Neural progenitor cell (in vitro differentiated cells): ENCODE data around the gene MPRIP.

Source experiments
- CTCF ChIP-seq: fragments of 200-600 bp; sonication (generic); IDR thresholded peaks from 2 replicates; pipeline ENCODE4 v1.5.1; 2017; ENCODE audit warnings: antibody characterized with exemption, mild to moderate bottlenecking
- EZH2 ChIP-seq: fragments of 200-600 bp; sonication (generic); IDR thresholded peaks from 2 replicates; pipeline ENCODE4 v1.6.1; 2017; ENCODE audit warnings: antibody characterized with exemption, mild to moderate bottlenecking, moderate library complexity
- EZH2phosphoT487 ChIP-seq: fragments of 200-600 bp; sonication (generic); IDR thresholded peaks from 2 replicates; pipeline ENCODE4 v1.6.1; 2017; ENCODE audit warnings: antibody characterized with exemption

- TF ChIP-seq EZH2 (no peak), CTCF (no peak), EZH2phosphoT487 (no peak)
Observed at GRCh38 chr17:17154556-17154955, 112.3 kb downstream of the MPRIP start.
